ENCODE data around the gene NDP.

GRCh38 chrX:43978226-43978625, 5.0 kb upstream of the NDP start:
- TF ChIP-seq CTCF (IDR thresholded peaks at IDR 0.05) = no peak
- TF ChIP-seq EZH2 (IDR thresholded peaks at IDR 0.05; ENCODE audit: borderline replicate concordance, insufficient read depth, low read depth, low read length, poor library complexity, severe bottlenecking) = no peak
